IMR-90 (cell line): Measurements from ENCODE around the gene AARSD1. TPM values are rescaled to one million over a fixed set of nuclear protein-coding genes. Genes with fewer than 3 reads are reported as not detected.

ENCODE experiments used
- ATAC-seq: fragments of 200-7000 bp; cut with Tn5 transposase; 2 replicates; pipeline ENCODE4 v1.9.1; 2020; ENCODE audit warnings: low read depth, mild to moderate bottlenecking, moderate library complexity
- BruUV-seq: library from RNA; stranded (reverse); fragments of 400-500 nt; replicated peaks from 2 replicates; lab custom pipeline; 2021; lab: Mats Ljungman, UMichigan
- CTCF ChIA-PET: fragments of 300-600 bp; formaldehyde crosslinking; extraction: SDS; loops from one replicate; lab custom pipeline; 2021; ENCODE audit warnings: antibody characterized with exemption; lab: Yijun Ruan, JAX
- POLR2A ChIA-PET: fragments of 300-600 bp; sonication (Branson Sonifier 250); formaldehyde crosslinking; loops from one replicate; lab custom pipeline; 2022; ENCODE audit warnings: antibody characterized with exemption; ENCODE audit not compliant: unreplicated experiment; lab: Charles Lee
- DNase-seq: peaks from one replicate; pipeline ENCODE4 v3.0.0; 2013
- H2AFZ ChIP-seq: replicated peaks from 2 replicates; pipeline ENCODE3; 2013; ENCODE audit warnings: low read length, mild to moderate bottlenecking; ENCODE audit not compliant: poor library complexity
- H2AK5ac ChIP-seq: 2 replicates; pipeline ENCODE4 v1.6.1; 2013; ENCODE audit warnings: low read depth, low read length, inconsistent platforms
- H2AK9ac ChIP-seq: replicated peaks from 2 replicates; pipeline ENCODE3; 2013; ENCODE audit warnings: mild to moderate bottlenecking, low read depth, low read length, moderate library complexity; ENCODE audit not compliant: poor library complexity
- H2BK120ac ChIP-seq: 2 replicates; pipeline ENCODE4 v1.6.1; 2013; ENCODE audit warnings: low read depth, low read length, inconsistent platforms
- H2BK15ac ChIP-seq: 3 replicates; pipeline ENCODE4 v1.6.1; 2013; ENCODE audit warnings: low read depth, low read length, inconsistent platforms
- H2BK20ac ChIP-seq: 2 replicates; pipeline ENCODE4 v1.6.1; 2013; ENCODE audit warnings: low read depth, mild to moderate bottlenecking, inconsistent platforms, low read length, moderate library complexity
- H2BK5ac ChIP-seq: 2 replicates; pipeline ENCODE4 v1.6.1; 2013; ENCODE audit warnings: mild to moderate bottlenecking, low read depth, low read length, inconsistent platforms; ENCODE audit not compliant: poor library complexity, severe bottlenecking
- H3K14ac ChIP-seq: replicated peaks from 2 replicates; pipeline ENCODE4 v1.6.1; 2013; ENCODE audit warnings: low read depth, low read length, inconsistent platforms
- H3K18ac ChIP-seq: 2 replicates; pipeline ENCODE4 v1.6.1; 2013; ENCODE audit warnings: low read depth, low read length, control low read depth
- H3K23ac ChIP-seq: 2 replicates; pipeline ENCODE4 v1.6.1; 2013; ENCODE audit warnings: low read depth, low read length, inconsistent platforms
- H3K27ac ChIP-seq: 2 replicates; pipeline ENCODE4 v1.5.1; 2013; ENCODE audit warnings: mild to moderate bottlenecking, control low read depth, low read length; ENCODE audit not compliant: insufficient read depth
- H3K27me3 ChIP-seq: 2 replicates; pipeline ENCODE4 v1.6.1; 2013; ENCODE audit warnings: low read length; ENCODE audit not compliant: control insufficient read depth, insufficient read depth
- H3K36me3 ChIP-seq: 2 replicates; pipeline ENCODE4 v1.6.1; 2013; ENCODE audit warnings: low read length, mixed read lengths; ENCODE audit not compliant: control insufficient read depth, insufficient read depth
- H3K4ac ChIP-seq: 2 replicates; pipeline ENCODE4 v1.6.1; 2013; ENCODE audit warnings: low read depth, low read length, inconsistent platforms
- H3K4me1 ChIP-seq: 2 replicates; pipeline ENCODE4 v1.6.1; 2013; ENCODE audit warnings: low read length, mixed read lengths; ENCODE audit not compliant: control insufficient read depth, insufficient read depth
- H3K4me2 ChIP-seq: 2 replicates; pipeline ENCODE4 v1.6.1; 2013; ENCODE audit warnings: low read depth, mild to moderate bottlenecking, control low read depth, low read length, moderate library complexity
- H3K4me3 ChIP-seq: 2 replicates; pipeline ENCODE4 v1.5.1; 2013; ENCODE audit warnings: low read depth, mild to moderate bottlenecking, control low read depth, low read length, moderate library complexity; ENCODE audit not compliant: insufficient read depth
- H3K56ac ChIP-seq: 2 replicates; pipeline ENCODE4 v1.6.1; 2013; ENCODE audit warnings: low read length, inconsistent platforms; ENCODE audit not compliant: insufficient read depth; ENCODE audit errors: extremely low read depth
- H3K79me1 ChIP-seq, 2 experiments: 2 replicates each; pipeline ENCODE4 v1.6.1; 2013; ENCODE audit warnings: low read length in 2 of 2, inconsistent platforms in 1 of 2, low read depth in 1 of 2
- H3K9ac ChIP-seq: 2 replicates; pipeline ENCODE4 v1.6.1; 2013; ENCODE audit warnings: low read depth, low read length, control low read depth
- H3K9me1 ChIP-seq: 2 replicates; pipeline ENCODE4 v1.6.1; 2013; ENCODE audit warnings: low read length, inconsistent platforms; ENCODE audit not compliant: insufficient read depth
- H3K9me3 ChIP-seq: 2 replicates; pipeline ENCODE4 v1.6.1; 2013; ENCODE audit warnings: low read length; ENCODE audit not compliant: control insufficient read depth, insufficient read depth
- H4K20me1 ChIP-seq: 2 replicates; pipeline ENCODE4 v1.6.1; 2013; ENCODE audit warnings: low read length, inconsistent platforms; ENCODE audit not compliant: insufficient read depth
- H4K5ac ChIP-seq: 2 replicates; pipeline ENCODE4 v1.6.1; 2013; ENCODE audit warnings: mild to moderate bottlenecking, low read depth, low read length, control low read depth
- H4K8ac ChIP-seq, 2 experiments: 2 replicates each; pipeline ENCODE4 v1.6.1; 2013; ENCODE audit warnings: low read depth in 2 of 2, low read length in 2 of 2, control low read depth in 1 of 2, inconsistent platforms in 1 of 2
- H4K91ac ChIP-seq: 2 replicates; pipeline ENCODE4 v1.6.1; 2013; ENCODE audit warnings: low read depth, low read length, inconsistent platforms; ENCODE audit not compliant: insufficient read depth
- CEBPB ChIP-seq: IDR thresholded peaks from 2 replicates; pipeline ENCODE4 v1.6.1; 2012; ENCODE audit warnings: low read depth, low read length, improper control_type of control experiment
- MAFK ChIP-seq: IDR thresholded peaks from 2 replicates; pipeline ENCODE4 v1.6.1; 2012; ENCODE audit warnings: low read depth, low read length, improper control_type of control experiment
- MAZ ChIP-seq: IDR thresholded peaks from 2 replicates; pipeline ENCODE4 v1.6.1; 2012; ENCODE audit warnings: low read depth, mild to moderate bottlenecking, low read length, improper control_type of control experiment, moderate library complexity, borderline replicate concordance
- NFE2L2 ChIP-seq: fragments of 150-350 bp; IDR thresholded peaks from 2 replicates; pipeline ENCODE4 v1.6.1; 2016; ENCODE audit warnings: low read depth, mild to moderate bottlenecking, low read length
- RAD21 ChIP-seq: IDR thresholded peaks from 2 replicates; pipeline ENCODE4 v1.6.1; 2012; ENCODE audit warnings: low read length, improper control_type of control experiment
- RCOR1 ChIP-seq: IDR thresholded peaks from 2 replicates; pipeline ENCODE4 v1.6.1; 2012; ENCODE audit warnings: mild to moderate bottlenecking, low read length, improper control_type of control experiment; ENCODE audit not compliant: insufficient replicate concordance
- RFX5 ChIP-seq: IDR thresholded peaks from 2 replicates; pipeline ENCODE4 v1.8.0; 2012; ENCODE audit warnings: low read depth, mild to moderate bottlenecking, low read length, moderate library complexity
- WGBS, 2 experiments: methylation state at CpG; one replicate each; pipeline versions ENCODE4 v1.1.5 to v1.1.7; 2013; ENCODE audit warnings: missing lambda C conversion rate in 2 of 2; ENCODE audit not compliant: insufficient read length in 1 of 2; ENCODE audit errors: extremely low coverage in 2 of 2; 5-methylcytosine and 5-hydroxymethylcytosine counted together
- dilution Hi-C: fragments of 300-500 bp; cut with HindIII; formaldehyde crosslinking; loops from one replicate; pipeline ENCODE4 v1.14.3; 2018; ENCODE audit warnings: low sequenced_read_pairs; ENCODE audit not compliant: unreplicated experiment
- in situ Hi-C: fragments of 300-500 bp; cut with MboI; formaldehyde crosslinking; loops from 3 replicates; pipeline ENCODE4 v1.14.3; 2019; ENCODE audit warnings: low sequenced_read_pairs, inconsistent platforms, mixed read lengths
- intact Hi-C: fragments of 100-400 bp; cut with micrococcal nuclease; formaldehyde crosslinking; loops from 2 replicates; pipeline ENCODE4 v1.10.0; 2022
- polyA plus RNA-seq, 3 experiments: library from polyadenylated mRNA; depleted of rRNA; stranded (reverse); fragments of >200 nt; gene quantifications; 2 replicates each; pipeline ENCODE4 v1.2.3, GENCODE V29; 2012; ENCODE audit warnings: low replicate concordance in 1 of 3
- total RNA-seq: library from RNA; depleted of rRNA; stranded (reverse); fragments of >200 nt; gene quantifications from 2 replicates; pipeline ENCODE4 v1.2.3, GENCODE V29; 2012
- TF ChIP-seq, protein P1 (sequence below): fragments of 150-350 bp; IDR thresholded peaks from 2 replicates; pipeline ENCODE4 v1.6.1; 2017; ENCODE audit warnings: mild to moderate bottlenecking, antibody characterized with exemption, low read length, low read depth
- TF ChIP-seq, protein P2 (sequence below): fragments of 150-350 bp; IDR thresholded peaks from 2 replicates; pipeline ENCODE4 v1.6.1; 2016; ENCODE audit warnings: low read depth, mild to moderate bottlenecking, low read length, moderate library complexity, borderline replicate concordance

The AARSD1 gene
- total and polyA plus RNA-seq, 2 of the 4 experiments (the other 2 are of a cell fraction), result 55.0 to 58.9 TPM

DNA sequence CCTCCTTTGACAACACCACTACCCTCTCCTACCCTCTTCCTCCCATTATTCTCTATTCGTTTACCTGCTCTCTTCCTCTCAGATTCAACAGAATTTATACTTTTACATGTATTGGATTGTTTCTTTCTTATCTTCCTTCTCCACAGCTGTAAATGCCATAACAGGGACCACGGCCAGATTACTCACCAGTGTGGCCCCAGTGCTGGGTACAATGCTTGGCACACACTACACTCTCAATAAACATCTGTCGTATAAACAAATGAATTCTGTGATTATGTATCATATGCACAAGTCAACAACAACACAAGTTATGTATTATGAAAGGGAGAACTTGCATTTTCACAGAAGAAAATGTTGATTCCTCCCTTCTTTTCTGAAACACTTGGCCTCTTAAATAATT is 20.0 kb downstream of the AARSD1 start:
- H3K56ac ChIP-seq, result no peak overlapping the region
- WGBS, 2 experiments, result 88% methylated on average over 1 of the region's 3 CpGs; no CpG with 5 or more reads in 1 of the 2 experiments
- no peak overlapping the region for H3K27ac ChIP-seq
- no peak overlapping the region for H2AK5ac ChIP-seq
- H3K9me1 ChIP-seq, result 0 out of 2 replicates have a peak, but pooled peaks cover 2% of the 10 kb centered on the region
- CTCF ChIA-PET, result interaction anchor here (1.7 kb wide), 2 partner anchors 12 to 101 kb away, joined by 4 to 10 read pairs; no protein-coding TSS in a partner anchor
- POLR2A ChIA-PET, result no interaction called here
- H3K4me1 ChIP-seq, result no peaks in the 10 kb centered on the region
- no peak overlapping the region for H3K4me3 ChIP-seq
- dilution Hi-C loops, result no loop called here
- H2BK5ac ChIP-seq, result no peak overlapping the region
- H2BK15ac ChIP-seq, result no peak overlapping the region
- H3K36me3 ChIP-seq, result peaks cover 4% of the 10 kb centered on the region
- peaks cover 7% of the 10 kb centered on the region for H3K27me3 ChIP-seq
- no peak overlapping the region for H3K4ac ChIP-seq
- H2BK120ac ChIP-seq, result no peak overlapping the region
- BruUV-seq, result no TSS peak
- H3K4me2 ChIP-seq, result no peak overlapping the region
- ATAC-seq (peak; percentile 61), DNase-seq (peak; percentile 40)
- no peak overlapping the region for H3K18ac ChIP-seq
- no peak overlapping the region for H4K91ac ChIP-seq
- H2AK9ac ChIP-seq, result peak overlapping the region; percentile 55
- H3K9me3 ChIP-seq, result no peaks in the 10 kb centered on the region
- H3K23ac ChIP-seq, result no peak overlapping the region
- H3K79me1 ChIP-seq, result no peaks in the 10 kb centered on the region
- TF ChIP-seq MAFK (no peak), RFX5 (no peak), RAD21 (no peak), NFE2L2 (no peak), CEBPB (no peak), RCOR1 (no peak), MAZ (no peak)
- TF ChIP-seq, protein P1, sequence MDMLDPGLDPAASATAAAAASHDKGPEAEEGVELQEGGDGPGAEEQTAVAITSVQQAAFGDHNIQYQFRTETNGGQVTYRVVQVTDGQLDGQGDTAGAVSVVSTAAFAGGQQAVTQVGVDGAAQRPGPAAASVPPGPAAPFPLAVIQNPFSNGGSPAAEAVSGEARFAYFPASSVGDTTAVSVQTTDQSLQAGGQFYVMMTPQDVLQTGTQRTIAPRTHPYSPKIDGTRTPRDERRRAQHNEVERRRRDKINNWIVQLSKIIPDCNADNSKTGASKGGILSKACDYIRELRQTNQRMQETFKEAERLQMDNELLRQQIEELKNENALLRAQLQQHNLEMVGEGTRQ, result no peak
- TF ChIP-seq, protein P2, sequence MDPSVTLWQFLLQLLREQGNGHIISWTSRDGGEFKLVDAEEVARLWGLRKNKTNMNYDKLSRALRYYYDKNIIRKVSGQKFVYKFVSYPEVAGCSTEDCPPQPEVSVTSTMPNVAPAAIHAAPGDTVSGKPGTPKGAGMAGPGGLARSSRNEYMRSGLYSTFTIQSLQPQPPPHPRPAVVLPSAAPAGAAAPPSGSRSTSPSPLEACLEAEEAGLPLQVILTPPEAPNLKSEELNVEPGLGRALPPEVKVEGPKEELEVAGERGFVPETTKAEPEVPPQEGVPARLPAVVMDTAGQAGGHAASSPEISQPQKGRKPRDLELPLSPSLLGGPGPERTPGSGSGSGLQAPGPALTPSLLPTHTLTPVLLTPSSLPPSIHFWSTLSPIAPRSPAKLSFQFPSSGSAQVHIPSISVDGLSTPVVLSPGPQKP, result no peak
- H4K5ac ChIP-seq, result no peak overlapping the region
- no peaks in the 10 kb centered on the region for H4K20me1 ChIP-seq
- H3K9ac ChIP-seq, result no peak overlapping the region
- no peak overlapping the region for H4K8ac ChIP-seq
- H2AFZ ChIP-seq, result no peak overlapping the region
- H3K14ac ChIP-seq, result no peak overlapping the region
- no peak overlapping the region for H2BK20ac ChIP-seq
- intact Hi-C loops, result no loop called here
- in situ Hi-C loops, result no loop called here
